Measurements from ENCODE around the gene CD46.

CD46 gene

GRCh38 chr1:207813512-207813881 is 61.6 kb downstream of the CD46 start:
- DNase-seq = no peak

GRCh38 chr1:207813946-207814345 is 62.1 kb downstream of the CD46 start:
- no peak for DNase-seq

- DNase-seq = no peak
Observed at GRCh38 chr1:207814469-207814868, 62.6 kb downstream of the CD46 start.

- no peak for DNase-seq
Observed at GRCh38 chr1:207815466-207815865, 63.6 kb downstream of the CD46 start.

GRCh38 chr1:207815913-207816291 is 64.0 kb downstream of the CD46 start:
- no peak for DNase-seq

- no peak for DNase-seq
Observed at GRCh38 chr1:207817166-207817565, 65.3 kb downstream of the CD46 start.

- DNase-seq = peak in 2 of 56 donors; percentile 39 to 55
Observed at GRCh38 chr1:207817778-207818751, 66.2 kb downstream of the CD46 start.

- DNase-seq = peak in 3 of 56 donors; percentile 24 to 61 (median 35)
Observed at GRCh38 chr1:207818971-207819451, 67.2 kb downstream of the CD46 start.

GRCh38 chr1:207820568-207821463 is 69.0 kb downstream of the CD46 start:
- DNase-seq = peak in 10 of 56 donors; percentile 28 to 67 (median 52)

- peak in 1 of 56 donors; percentile 25 for DNase-seq
Observed at GRCh38 chr1:207821464-207822045, 69.7 kb downstream of the CD46 start.

- no peak for DNase-seq
Observed at GRCh38 chr1:207822124-207822601, 70.3 kb downstream of the CD46 start.

GRCh38 chr1:207822602-207823451 is 71.0 kb downstream of the CD46 start:
- DNase-seq = peak in 55 of 56 donors; percentile 56 to 97 (median 89)

- peak in 4 of 56 donors; percentile 49 to 79 (median 68) for DNase-seq
Observed at GRCh38 chr1:207823531-207823879, 71.7 kb downstream of the CD46 start.

GRCh38 chr1:207823880-207824566 is 72.2 kb downstream of the CD46 start:
- peak in 54 of 56 donors; percentile 47 to 91 (median 79) for DNase-seq

- DNase-seq = no peak
Observed at GRCh38 chr1:207824691-207825408, 73.0 kb downstream of the CD46 start.

GRCh38 chr1:207825409-207825695 is 73.5 kb downstream of the CD46 start:
- no peak for DNase-seq

GRCh38 chr1:207825719-207826556 is 74.1 kb downstream of the CD46 start:
- peak in 29 of 56 donors; percentile 17 to 73 (median 40) for DNase-seq
